Activated B cell treated with CpG ODN at 0.5 μM for 24 hours (primary cell): ENCODE results near the gene INPP4A. TPM values are rescaled to one million over a fixed set of nuclear protein-coding genes. Genes with fewer than 3 reads are reported as not detected.

Experiments used
- ATAC-seq: fragments of 200-7000 bp; cut with Tn5 transposase; one replicate; pipeline ENCODE4 v1.10.0; 2021; ENCODE audit warnings: low read depth, mild to moderate bottlenecking, moderate library complexity
- CTCF ChIA-PET: fragments of 350-600 bp; sonication (Branson Sonifier 250); formaldehyde crosslinking; loops from one replicate; lab custom pipeline; 2021; ENCODE audit warnings: antibody characterized with exemption; lab: Charles Lee
- POLR2A ChIA-PET: fragments of 350-600 bp; sonication (Branson Sonifier 250); formaldehyde crosslinking; loops from one replicate; lab custom pipeline; 2021; ENCODE audit warnings: antibody characterized with exemption; lab: Charles Lee
- DNase-seq: peaks from one replicate; pipeline ENCODE4 v3.0.0; 2022
- H3K27ac Mint-ChIP-seq: one replicate; pipeline ENCODE4 v1.8.0; 2020; ENCODE audit warnings: mixed read lengths
- H3K27me3 Mint-ChIP-seq: one replicate; pipeline ENCODE4 v1.8.0; 2021; ENCODE audit warnings: mixed read lengths
- H3K36me3 Mint-ChIP-seq: one replicate; pipeline ENCODE4 v1.8.0; 2021; ENCODE audit warnings: low read depth, mixed read lengths
- H3K4me1 Mint-ChIP-seq: one replicate; pipeline ENCODE4 v1.8.0; 2021; ENCODE audit warnings: mixed read lengths
- H3K4me3 Mint-ChIP-seq: one replicate; pipeline ENCODE4 v1.8.0; 2020; ENCODE audit warnings: mild to moderate bottlenecking, mixed read lengths
- H3K9me3 Mint-ChIP-seq: one replicate; pipeline ENCODE4 v1.8.0; 2020; ENCODE audit warnings: mixed read lengths
- CTCF ChIP-seq: fragments of 200-600 bp; IDR thresholded peaks from one replicate; pipeline ENCODE4 v1.8.0; 2022; ENCODE audit warnings: antibody characterized with exemption, mild to moderate bottlenecking
- intact Hi-C: fragments of 100-400 bp; cut with micrococcal nuclease; formaldehyde crosslinking; loops from one replicate; pipeline ENCODE4 v1.15.1; 2024
- total RNA-seq: library from RNA; stranded (reverse); gene quantifications from 2 replicates; pipeline ENCODE4 v1.2.3, GENCODE V29; 2022

The INPP4A gene
- total RNA-seq, 1 donor from 2014 or later = 26.6 TPM

GRCh38 chr2:98556344-98557033 lies 111.8 kb downstream of the INPP4A start:
- Mint-ChIP-seq H3K9me3 (no peaks in the 10 kb centered on the region), H3K27ac (peak overlapping the region; percentile 71), H3K4me3 (no peak overlapping the region), H3K4me1 (peaks cover 39% of the 10 kb centered on the region), H3K27me3 (no peaks in the 10 kb centered on the region), H3K36me3 (peaks cover 37% of the 10 kb centered on the region)
- CTCF ChIA-PET = interaction anchor here (0.8 to 1.9 kb wide), 3 partner anchors 19 to 966 kb away, joined by 3 to 4 read pairs (median 3); no protein-coding TSS in a partner anchor
- intact Hi-C loops = loop anchor here (2.0 to 5.0 kb wide), 3 partner anchors 52 to 144 kb away; partner anchors contain the start of genes COA5 and UNC50
- ATAC-seq (peak; percentile 99), DNase-seq (no peak)
- POLR2A ChIA-PET = no interaction called here
- TF ChIP-seq CTCF = no peak

- H3K4me3 Mint-ChIP-seq = no peak overlapping the region
- ATAC-seq = no peak
- ChIA-PET CTCF (interaction anchor here (2.0 kb wide), 1 partner anchor 10 kb away, joined by 6 read pairs; no protein-coding TSS in a partner anchor), POLR2A (interaction anchor here (1.2 kb wide), 1 partner anchor 104 kb away, joined by 3 read pairs; no protein-coding TSS in a partner anchor)
- H3K4me1 Mint-ChIP-seq = peaks cover 39% of the 10 kb centered on the region
- intact Hi-C loops = loop anchor here (5.0 kb wide), 1 partner anchor 147 kb away; no protein-coding TSS in a partner anchor
- peaks cover 32% of the 10 kb centered on the region for H3K36me3 Mint-ChIP-seq
- no peak for DNase-seq
- TF ChIP-seq CTCF = no peak
- no peak overlapping the region for H3K27ac Mint-ChIP-seq
- H3K27me3 Mint-ChIP-seq = no peaks in the 10 kb centered on the region
- H3K9me3 Mint-ChIP-seq = no peaks in the 10 kb centered on the region
Measured at GRCh38 chr2:98558852-98559530, 114.3 kb downstream of the INPP4A start.

GRCh38 chr2:98559581-98559980 lies 114.9 kb downstream of the INPP4A start:
- no peak for ATAC-seq
- Mint-ChIP-seq H3K27ac (no peak overlapping the region), H3K4me3 (no peak overlapping the region), H3K27me3 (no peaks in the 10 kb centered on the region), H3K36me3 (peaks cover 28% of the 10 kb centered on the region), H3K9me3 (no peaks in the 10 kb centered on the region), H3K4me1 (peaks cover 34% of the 10 kb centered on the region)
- POLR2A ChIA-PET = interaction anchor here (0.6 kb wide), 1 partner anchor 80 kb away, joined by 3 read pairs; no protein-coding TSS in a partner anchor
- no peak for TF ChIP-seq CTCF
- intact Hi-C loops = loop anchor here (5.0 kb wide), 1 partner anchor 147 kb away; no protein-coding TSS in a partner anchor
- DNase-seq = no peak
- CTCF ChIA-PET = interaction anchor here (2.0 kb wide), 1 partner anchor 9 kb away, joined by 6 read pairs; no protein-coding TSS in a partner anchor

- Mint-ChIP-seq H3K4me1 (peaks cover 27% of the 10 kb centered on the region), H3K27ac (no peak overlapping the region), H3K4me3 (no peak overlapping the region), H3K9me3 (no peaks in the 10 kb centered on the region), H3K36me3 (peaks cover 23% of the 10 kb centered on the region), H3K27me3 (no peaks in the 10 kb centered on the region)
- DNase-seq = no peak
- POLR2A ChIA-PET = interaction anchor here (0.6 kb wide), 1 partner anchor 81 kb away, joined by 3 read pairs; no protein-coding TSS in a partner anchor
- no peak for ATAC-seq
- intact Hi-C loops = no loop called here
- TF ChIP-seq CTCF = no peak
- CTCF ChIA-PET = interaction anchor here (2.0 kb wide), 1 partner anchor 9 kb away, joined by 6 read pairs; no protein-coding TSS in a partner anchor
Measured at GRCh38 chr2:98560256-98560771, 115.7 kb downstream of the INPP4A start.
